ENCODE measurements around the gene ABCD4. TPM values are rescaled to one million over a fixed set of nuclear protein-coding genes. Genes with fewer than 3 reads are reported as not detected.

Gene ABCD4
- total and polyA plus RNA-seq, 2 experiments from 2014 or later = 60.5 to 73.1 TPM

GRCh38 chr14:74275241-74275841 lies 27.4 kb downstream of the ABCD4 start:
- Histone ChIP-seq H3K79me2 (replicated peaks; ENCODE audit: insufficient read depth) (no peaks in the 10 kb centered on the region), H3K27me3 (ENCODE audit: insufficient read depth) (no peaks in the 10 kb centered on the region), H3K9me2 (ENCODE audit: insufficient read depth) (0 out of 2 replicates have a peak, but pooled peaks cover 3% of the 10 kb centered on the region), H3K4me3 (no peak overlapping the region), H3K4me1 (ENCODE audit: insufficient read depth) (no peaks in the 10 kb centered on the region), H3K4me2 (no peak overlapping the region), H3K36me3 (ENCODE audit: insufficient read depth) (no peaks in the 10 kb centered on the region), H4K20me1 (replicated peaks; ENCODE audit: insufficient read depth) (0 out of 2 replicates have a peak, but pooled peaks cover 3% of the 10 kb centered on the region), H3F3A (replicated peaks; ENCODE audit: low read depth) (no peaks in the 10 kb centered on the region; the same call in 1 of the 2 replicates), H2AFZ (no peak overlapping the region), H3K27ac (ENCODE audit: low read depth) (no peak overlapping the region)
- ATAC-seq = no peak; the same call in 2 of the 3 replicates
- Mint-ChIP-seq H3K27me3 (ENCODE audit: insufficient read depth, low read depth, poor library complexity) (no peaks in the 10 kb centered on the region), H3K36me3 (ENCODE audit: low read depth) (peaks cover 3% of the 10 kb centered on the region; the same call in 2 of the 3 replicates), H3K9me3 (peaks cover 10% of the 10 kb centered on the region; the same call in 2 of the 3 replicates), H3K4me1 (no peaks in the 10 kb centered on the region), H3K4me3 (no peak overlapping the region), H3K27ac (no peak overlapping the region)
- no peak for DNase-seq (ENCODE audit: low spot score)
- TF ChIP-seq EZH2phosphoT487 (IDR thresholded peaks at IDR 0.05; ENCODE audit: unreplicated experiment) (no peak), NANOG (IDR thresholded peaks at IDR 0.05; ENCODE audit: borderline replicate concordance) (no peak), ZNF331 (CRISPR knock-in tag; IDR thresholded peaks at IDR 0.05; ENCODE audit: low read depth) (no peak), REST (IDR thresholded peaks at IDR 0.05; ENCODE audit: unreplicated experiment) (no peak), CREB1 (CRISPR knock-in tag; IDR thresholded peaks at IDR 0.05; ENCODE audit: low read depth) (no peak), JUNB (IDR thresholded peaks at IDR 0.05; ENCODE audit: unreplicated experiment) (no peak), ZNF114 (CRISPR knock-in tag; IDR thresholded peaks at IDR 0.05) (no peak), STAT1 (IDR thresholded peaks at IDR 0.05; ENCODE audit: unreplicated experiment) (no peak), POLR2AphosphoS5 (IDR thresholded peaks at IDR 0.05; ENCODE audit: low read depth) (no peak), EZH2 (IDR thresholded peaks at IDR 0.05; ENCODE audit: low read depth, unreplicated experiment) (no peak)
- TF ChIP-seq, protein P1, sequence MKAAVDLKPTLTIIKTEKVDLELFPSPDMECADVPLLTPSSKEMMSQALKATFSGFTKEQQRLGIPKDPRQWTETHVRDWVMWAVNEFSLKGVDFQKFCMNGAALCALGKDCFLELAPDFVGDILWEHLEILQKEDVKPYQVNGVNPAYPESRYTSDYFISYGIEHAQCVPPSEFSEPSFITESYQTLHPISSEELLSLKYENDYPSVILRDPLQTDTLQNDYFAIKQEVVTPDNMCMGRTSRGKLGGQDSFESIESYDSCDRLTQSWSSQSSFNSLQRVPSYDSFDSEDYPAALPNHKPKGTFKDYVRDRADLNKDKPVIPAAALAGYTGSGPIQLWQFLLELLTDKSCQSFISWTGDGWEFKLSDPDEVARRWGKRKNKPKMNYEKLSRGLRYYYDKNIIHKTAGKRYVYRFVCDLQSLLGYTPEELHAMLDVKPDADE (IDR thresholded peaks at IDR 0.05) = no peak
- TF ChIP-seq, protein P2, sequence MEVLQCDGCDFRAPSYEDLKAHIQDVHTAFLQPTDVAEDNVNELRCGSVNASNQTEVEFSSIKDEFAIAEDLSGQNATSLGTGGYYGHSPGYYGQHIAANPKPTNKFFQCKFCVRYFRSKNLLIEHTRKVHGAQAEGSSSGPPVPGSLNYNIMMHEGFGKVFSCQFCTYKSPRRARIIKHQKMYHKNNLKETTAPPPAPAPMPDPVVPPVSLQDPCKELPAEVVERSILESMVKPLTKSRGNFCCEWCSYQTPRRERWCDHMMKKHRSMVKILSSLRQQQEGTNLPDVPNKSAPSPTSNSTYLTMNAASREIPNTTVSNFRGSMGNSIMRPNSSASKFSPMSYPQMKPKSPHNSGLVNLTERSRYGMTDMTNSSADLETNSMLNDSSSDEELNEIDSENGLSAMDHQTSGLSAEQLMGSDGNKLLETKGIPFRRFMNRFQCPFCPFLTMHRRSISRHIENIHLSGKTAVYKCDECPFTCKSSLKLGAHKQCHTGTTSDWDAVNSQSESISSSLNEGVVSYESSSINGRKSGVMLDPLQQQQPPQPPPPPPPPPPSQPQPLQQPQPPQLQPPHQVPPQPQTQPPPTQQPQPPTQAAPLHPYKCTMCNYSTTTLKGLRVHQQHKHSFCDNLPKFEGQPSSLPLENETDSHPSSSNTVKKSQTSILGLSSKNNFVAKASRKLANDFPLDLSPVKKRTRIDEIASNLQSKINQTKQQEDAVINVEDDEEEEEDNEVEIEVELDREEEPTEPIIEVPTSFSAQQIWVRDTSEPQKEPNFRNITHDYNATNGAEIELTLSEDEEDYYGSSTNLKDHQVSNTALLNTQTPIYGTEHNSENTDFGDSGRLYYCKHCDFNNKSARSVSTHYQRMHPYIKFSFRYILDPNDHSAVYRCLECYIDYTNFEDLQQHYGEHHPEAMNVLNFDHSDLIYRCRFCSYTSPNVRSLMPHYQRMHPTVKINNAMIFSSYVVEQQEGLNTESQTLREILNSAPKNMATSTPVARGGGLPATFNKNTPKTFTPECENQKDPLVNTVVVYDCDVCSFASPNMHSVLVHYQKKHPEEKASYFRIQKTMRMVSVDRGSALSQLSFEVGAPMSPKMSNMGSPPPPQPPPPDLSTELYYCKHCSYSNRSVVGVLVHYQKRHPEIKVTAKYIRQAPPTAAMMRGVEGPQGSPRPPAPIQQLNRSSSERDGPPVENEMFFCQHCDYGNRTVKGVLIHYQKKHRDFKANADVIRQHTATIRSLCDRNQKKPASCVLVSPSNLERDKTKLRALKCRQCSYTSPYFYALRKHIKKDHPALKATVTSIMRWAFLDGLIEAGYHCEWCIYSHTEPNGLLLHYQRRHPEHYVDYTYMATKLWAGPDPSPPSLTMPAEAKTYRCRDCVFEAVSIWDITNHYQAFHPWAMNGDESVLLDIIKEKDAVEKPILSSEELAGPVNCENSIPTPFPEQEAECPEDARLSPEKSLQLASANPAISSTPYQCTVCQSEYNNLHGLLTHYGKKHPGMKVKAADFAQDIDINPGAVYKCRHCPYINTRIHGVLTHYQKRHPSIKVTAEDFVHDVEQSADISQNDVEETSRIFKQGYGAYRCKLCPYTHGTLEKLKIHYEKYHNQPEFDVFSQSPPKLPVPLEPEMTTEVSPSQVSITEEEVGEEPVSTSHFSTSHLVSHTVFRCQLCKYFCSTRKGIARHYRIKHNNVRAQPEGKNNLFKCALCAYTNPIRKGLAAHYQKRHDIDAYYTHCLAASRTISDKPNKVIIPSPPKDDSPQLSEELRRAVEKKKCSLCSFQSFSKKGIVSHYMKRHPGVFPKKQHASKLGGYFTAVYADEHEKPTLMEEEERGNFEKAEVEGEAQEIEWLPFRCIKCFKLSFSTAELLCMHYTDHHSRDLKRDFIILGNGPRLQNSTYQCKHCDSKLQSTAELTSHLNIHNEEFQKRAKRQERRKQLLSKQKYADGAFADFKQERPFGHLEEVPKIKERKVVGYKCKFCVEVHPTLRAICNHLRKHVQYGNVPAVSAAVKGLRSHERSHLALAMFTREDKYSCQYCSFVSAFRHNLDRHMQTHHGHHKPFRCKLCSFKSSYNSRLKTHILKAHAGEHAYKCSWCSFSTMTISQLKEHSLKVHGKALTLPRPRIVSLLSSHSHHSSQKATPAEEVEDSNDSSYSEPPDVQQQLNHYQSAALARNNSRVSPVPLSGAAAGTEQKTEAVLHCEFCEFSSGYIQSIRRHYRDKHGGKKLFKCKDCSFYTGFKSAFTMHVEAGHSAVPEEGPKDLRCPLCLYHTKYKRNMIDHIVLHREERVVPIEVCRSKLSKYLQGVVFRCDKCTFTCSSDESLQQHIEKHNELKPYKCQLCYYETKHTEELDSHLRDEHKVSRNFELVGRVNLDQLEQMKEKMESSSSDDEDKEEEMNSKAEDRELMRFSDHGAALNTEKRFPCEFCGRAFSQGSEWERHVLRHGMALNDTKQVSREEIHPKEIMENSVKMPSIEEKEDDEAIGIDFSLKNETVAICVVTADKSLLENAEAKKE (CRISPR knock-in tag; IDR thresholded peaks at IDR 0.05) = no peak
- TF ChIP-seq, protein P3, sequence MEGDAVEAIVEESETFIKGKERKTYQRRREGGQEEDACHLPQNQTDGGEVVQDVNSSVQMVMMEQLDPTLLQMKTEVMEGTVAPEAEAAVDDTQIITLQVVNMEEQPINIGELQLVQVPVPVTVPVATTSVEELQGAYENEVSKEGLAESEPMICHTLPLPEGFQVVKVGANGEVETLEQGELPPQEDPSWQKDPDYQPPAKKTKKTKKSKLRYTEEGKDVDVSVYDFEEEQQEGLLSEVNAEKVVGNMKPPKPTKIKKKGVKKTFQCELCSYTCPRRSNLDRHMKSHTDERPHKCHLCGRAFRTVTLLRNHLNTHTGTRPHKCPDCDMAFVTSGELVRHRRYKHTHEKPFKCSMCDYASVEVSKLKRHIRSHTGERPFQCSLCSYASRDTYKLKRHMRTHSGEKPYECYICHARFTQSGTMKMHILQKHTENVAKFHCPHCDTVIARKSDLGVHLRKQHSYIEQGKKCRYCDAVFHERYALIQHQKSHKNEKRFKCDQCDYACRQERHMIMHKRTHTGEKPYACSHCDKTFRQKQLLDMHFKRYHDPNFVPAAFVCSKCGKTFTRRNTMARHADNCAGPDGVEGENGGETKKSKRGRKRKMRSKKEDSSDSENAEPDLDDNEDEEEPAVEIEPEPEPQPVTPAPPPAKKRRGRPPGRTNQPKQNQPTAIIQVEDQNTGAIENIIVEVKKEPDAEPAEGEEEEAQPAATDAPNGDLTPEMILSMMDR (conservative IDR thresholded peaks at IDR 0.05; ENCODE audit: low read depth in 2 of 2) = no peak
